NCI-H2107 treated with DMSO at 0.1 percent for 48 hours (cell line): ENCODE measurements around the gene MALAT1.
A peak's percentile ranks its signal among the peaks of the same experiment; 100 is the strongest.
"Not testable (repeated sequence)": the region's sequence is repeated elsewhere in the genome, so short reads cannot be mapped to it uniquely, and the experiment has no call there.

ENCODE experiments used
- DNase-seq: peaks from one replicate; lab custom pipeline; 2025; ENCODE audit not compliant: unreplicated experiment; lab: John Stamatoyannopoulos, UW

Gene MALAT1

GRCh38 chr11:65516135-65516968, 17.5 kb downstream of the MALAT1 start:
- DNase-seq: no peak

GRCh38 chr11:65518941-65519549, 20.2 kb downstream of the MALAT1 start:
- DNase-seq: not testable (repeated sequence)

- not testable (repeated sequence) for DNase-seq
These were observed 23.1 kb downstream of the MALAT1 start for GRCh38 chr11:65521777-65522521.

DNA sequence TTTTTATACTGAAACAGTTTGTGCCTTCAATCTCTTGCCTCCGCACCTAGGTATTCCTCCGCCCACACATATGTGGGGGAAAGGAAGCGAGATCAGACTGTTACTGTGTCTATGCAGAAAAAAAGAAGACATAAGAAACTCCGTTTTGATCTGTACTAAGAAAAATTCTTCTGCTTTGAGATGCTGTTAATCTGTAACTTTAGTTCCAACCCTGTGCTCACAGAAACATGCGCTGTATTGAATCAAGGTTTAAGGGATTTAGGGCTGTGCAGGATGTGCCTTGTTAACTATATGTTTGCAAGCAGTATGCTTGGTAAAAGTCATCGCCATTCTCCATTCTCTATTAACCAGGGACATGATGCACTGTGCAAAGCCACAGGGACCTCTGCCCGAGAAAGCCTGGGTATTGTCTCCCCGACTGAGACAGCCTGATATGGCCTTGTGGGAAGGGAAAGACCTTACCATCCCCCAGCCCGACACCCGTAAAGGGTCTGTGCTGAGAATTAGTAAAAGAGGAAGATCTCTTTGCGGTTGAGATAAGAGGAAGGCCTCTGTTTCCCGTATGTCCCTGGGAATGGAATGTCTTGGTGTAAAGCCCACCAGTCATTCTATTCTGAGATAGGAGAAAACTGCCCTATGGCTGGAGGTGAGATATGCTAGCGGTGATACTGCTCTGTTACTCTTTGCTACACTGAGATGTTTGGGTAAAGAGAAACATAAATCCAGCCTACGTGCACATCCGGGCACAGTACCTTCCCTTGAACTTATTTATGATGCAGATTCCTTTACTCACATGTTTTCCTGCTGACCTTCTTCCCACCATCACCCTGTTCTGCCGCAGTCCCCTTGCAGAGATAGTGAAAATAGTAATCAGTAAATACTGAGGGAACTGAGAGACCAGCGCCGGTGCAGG, 24.1 kb downstream of the MALAT1 start:
- DNase-seq: not testable (repeated sequence)

- DNase-seq: not testable (repeated sequence)
These were observed 24.8 kb downstream of the MALAT1 start for GRCh38 chr11:65523631-65523968.

DNA sequence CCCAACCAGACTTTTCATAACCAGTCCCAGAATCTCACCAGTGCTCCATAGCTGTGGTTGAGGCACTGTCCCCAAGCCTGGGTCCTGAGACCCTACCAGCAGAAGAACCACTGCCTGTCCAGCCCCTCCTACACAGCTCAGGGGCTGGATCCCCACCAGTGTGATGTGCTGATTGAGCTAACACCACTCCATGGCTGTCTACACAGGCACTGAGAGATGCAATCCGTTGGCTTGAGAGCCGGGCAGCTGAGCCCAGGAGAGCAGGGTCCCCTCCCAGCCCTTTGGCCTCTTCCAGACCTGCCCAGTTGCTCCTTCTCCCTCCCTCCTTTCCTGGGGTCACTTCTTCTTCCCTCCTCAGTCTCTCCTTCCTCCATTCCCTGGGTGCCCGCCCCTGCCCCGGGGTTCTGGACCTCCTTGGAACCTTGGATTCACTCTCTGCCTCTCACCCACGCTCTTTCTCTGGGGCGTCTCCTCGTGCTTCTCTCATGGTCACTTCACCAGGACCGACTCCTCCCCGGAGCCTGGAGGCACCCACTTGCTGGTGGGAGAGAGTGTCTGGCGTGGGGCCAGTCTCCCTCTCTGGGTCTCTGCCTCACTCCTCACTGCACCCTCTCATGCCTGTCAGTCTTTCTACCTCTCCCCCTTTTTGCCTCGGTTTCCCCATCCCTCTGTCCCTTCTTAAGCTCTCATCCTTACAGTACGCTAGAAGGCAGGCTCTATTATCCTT, 25.3 kb downstream of the MALAT1 start:
- DNase-seq: no peak

DNA sequence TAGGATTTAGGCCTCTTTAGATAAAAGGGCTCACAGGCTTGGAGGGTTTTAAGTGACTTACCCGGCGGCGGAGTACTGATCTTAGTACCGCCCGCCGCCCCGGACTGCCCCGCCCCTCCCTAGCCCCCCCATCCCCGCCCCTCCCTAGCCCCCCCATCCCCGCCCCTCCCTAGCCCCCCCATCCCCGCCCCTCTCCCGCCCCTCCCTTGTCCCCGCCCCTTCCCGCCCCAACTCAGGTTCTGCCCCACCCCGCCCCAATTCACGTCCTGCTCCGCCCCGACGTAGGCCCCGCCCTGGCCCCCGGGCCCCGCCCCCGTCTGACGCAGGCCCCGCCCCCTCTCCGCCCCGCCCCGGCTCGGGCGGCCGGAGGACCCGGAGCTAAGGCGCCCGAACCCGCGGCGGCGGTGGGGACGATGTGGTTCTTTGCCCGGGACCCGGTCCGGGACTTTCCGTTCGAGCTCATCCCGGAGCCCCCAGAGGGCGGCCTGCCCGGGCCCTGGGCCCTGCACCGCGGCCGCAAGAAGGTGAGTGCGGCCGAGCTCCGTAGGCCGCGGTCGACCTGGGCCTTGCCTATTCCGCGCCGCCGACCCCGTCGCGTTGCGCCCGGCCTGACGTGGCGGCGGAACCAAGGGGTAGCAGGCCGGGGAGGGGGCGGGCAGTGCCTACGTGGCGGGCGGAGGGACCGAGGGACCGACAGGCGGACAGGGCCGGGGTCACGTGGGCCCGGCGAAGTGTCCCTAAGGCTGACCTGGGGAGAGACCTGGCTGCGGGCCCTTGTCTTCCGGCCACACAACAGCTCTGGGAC, 26.1 kb downstream of the MALAT1 start, which contains the start of gene SCYL1:
SCYL1 (plus strand) TSS at position 343 of the 805 bp plus-strand sequence; CDS start at position 414, 71 bp downstream.
- DNase-seq: peak; percentile 68

DNA sequence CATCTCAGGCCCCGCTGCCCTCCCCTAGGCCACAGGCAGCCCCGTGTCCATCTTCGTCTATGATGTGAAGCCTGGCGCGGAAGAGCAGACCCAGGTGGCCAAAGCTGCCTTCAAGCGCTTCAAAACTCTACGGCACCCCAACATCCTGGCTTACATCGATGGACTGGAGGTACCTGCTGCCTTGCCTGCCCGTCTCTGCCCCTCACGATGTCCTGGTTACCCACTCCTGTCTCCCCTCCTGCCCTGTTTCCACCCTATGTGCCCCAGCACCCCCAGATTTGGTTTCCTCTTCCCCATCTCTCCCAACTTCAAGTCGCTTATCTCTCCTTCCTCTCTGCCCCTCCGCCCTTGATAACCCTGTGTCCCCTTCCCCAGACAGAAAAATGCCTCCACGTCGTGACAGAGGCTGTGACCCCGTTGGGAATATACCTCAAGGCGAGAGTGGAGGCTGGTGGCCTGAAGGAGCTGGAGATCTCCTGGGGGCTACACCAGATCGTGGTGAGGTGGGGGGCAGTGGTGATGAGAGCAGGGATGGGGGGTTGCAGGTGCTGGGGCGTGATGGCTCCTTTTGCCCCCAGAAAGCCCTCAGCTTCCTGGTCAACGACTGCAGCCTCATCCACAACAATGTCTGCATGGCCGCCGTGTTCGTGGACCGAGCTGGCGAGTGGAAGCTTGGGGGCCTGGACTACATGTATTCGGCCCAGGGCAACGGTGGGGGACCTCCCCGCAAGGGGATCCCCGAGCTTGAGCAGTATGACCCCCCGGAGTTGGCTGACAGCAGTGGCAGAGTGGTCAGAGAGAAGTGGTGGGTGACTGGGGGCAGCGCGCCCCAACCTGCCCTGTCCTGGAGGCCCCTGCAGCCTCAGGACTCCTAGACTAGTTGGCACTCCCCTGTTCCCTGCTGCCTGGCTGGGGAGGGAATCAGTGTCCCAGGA, 27.0 kb downstream of the MALAT1 start:
- DNase-seq: no peak

DNA sequence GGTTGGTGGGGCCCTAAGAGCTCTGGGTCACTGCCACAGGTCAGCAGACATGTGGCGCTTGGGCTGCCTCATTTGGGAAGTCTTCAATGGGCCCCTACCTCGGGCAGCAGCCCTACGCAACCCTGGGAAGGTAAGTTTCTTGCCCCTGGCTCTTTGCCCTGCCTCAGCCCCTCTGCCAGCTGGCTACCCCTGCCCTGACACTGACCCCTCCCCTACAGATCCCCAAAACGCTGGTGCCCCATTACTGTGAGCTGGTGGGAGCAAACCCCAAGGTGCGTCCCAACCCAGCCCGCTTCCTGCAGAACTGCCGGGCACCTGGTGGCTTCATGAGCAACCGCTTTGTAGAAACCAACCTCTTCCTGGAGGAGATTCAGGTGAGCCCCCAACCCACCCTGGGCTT, 27.9 kb downstream of the MALAT1 start:
- no peak for DNase-seq

GRCh38 chr11:65528819-65529350, 30.0 kb downstream of the MALAT1 start:
- DNase-seq: no peak

GRCh38 chr11:65529475-65530156, 30.8 kb downstream of the MALAT1 start:
- DNase-seq: no peak

GRCh38 chr11:65530157-65530496, 31.3 kb downstream of the MALAT1 start:
- no peak for DNase-seq

DNA sequence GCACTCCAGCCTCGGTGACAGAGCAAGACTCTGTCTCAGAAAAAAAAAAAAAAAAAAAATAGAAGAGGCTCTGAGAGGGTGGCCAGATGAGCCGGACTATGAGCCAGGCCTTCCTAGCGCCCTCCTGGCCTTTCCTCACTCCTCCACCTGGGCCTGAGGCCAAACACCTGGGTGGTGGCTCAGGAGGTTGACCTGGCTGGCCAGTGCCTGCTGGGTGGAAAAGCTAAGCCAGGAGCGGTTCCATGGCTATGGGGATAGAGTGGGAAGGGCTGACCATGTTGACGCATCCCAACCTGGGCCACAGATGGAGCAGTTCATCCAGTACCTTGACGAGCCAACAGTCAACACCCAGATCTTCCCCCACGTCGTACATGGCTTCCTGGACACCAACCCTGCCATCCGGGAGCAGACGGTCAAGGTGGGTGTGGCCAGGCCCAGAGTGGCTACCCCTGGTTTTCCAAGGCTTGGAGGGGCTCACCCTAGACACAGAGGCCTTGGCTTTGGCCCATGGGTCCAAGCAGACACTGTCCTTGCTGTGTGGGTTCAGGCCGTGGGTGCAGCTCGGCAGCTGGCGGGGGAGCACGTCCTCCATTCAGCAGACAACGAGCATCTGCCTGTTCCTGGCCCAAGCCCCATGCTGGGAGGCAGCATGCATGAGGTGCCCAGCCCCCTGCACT, 33.7 kb downstream of the MALAT1 start:
- DNase-seq: no peak

- no peak for DNase-seq
These were observed 36.3 kb downstream of the MALAT1 start for GRCh38 chr11:65535102-65535501.

GRCh38 chr11:65536412-65537295, 37.8 kb downstream of the MALAT1 start:
- DNase-seq: no peak

- no peak for DNase-seq
These were observed 38.4 kb downstream of the MALAT1 start for GRCh38 chr11:65537296-65537597.
